ENCODE results near the gene NAA35.
"Not testable (repeated sequence)": the region's sequence is repeated elsewhere in the genome, so short reads cannot be mapped to it uniquely, and the experiment has no call there.

The NAA35 gene

GRCh38 chr9:85940832-85941621, at the start of gene NAA35:
TSS of gene NAA35 (plus strand) at chr9:85941146. CDS start at chr9:85942160, 1,014 bp downstream.
- DNase-seq (ENCODE audit: low spot score): peak; percentile 98

- no peak for DNase-seq (ENCODE audit: low spot score)
Measured at GRCh38 chr9:85892401-85892800, 48.5 kb upstream of the NAA35 start.

DNA sequence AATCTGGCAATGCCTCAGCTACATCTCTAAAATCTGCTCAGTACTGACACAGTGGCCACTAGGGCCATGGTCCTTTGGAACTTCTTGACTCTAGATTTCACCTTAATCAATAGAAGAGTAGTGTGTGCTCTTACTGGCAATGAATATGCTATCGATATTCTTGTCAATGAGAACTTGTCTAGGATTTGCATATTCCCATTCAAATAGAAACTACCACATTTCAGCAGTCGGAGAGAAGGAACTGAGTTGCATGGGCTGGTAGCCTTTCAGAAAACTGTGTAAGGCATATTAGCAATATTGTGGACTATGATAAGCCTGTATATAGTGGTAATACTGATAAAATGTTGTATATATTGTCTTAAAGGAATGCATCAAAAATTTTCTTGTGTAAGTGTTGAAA, 45.3 kb upstream of the NAA35 start:
- no peak for DNase-seq (ENCODE audit: low spot score)

- no peak for DNase-seq (ENCODE audit: low spot score)
Measured at GRCh38 chr9:85897848-85898247, 43.1 kb upstream of the NAA35 start.

DNA sequence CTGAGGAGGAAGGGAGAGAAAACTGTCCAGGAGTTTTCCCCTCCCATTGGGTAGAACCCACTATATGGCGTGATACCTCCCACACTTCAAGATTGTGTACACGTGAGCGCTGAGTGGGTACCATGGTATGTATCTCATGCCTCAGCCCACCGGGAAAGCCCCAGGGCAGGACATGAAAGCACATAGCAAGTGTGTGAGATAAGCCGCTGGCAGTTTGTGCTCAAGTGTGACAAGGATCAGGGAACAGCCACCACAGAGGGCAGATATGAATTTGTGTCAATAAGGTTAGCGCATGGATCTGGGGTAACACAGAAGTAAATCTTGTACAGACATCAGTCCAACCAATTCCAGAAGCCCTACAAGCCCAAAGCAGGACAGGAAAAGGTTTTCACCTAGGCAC, 42.6 kb upstream of the NAA35 start:
- DNase-seq (ENCODE audit: low spot score): no peak

DNA sequence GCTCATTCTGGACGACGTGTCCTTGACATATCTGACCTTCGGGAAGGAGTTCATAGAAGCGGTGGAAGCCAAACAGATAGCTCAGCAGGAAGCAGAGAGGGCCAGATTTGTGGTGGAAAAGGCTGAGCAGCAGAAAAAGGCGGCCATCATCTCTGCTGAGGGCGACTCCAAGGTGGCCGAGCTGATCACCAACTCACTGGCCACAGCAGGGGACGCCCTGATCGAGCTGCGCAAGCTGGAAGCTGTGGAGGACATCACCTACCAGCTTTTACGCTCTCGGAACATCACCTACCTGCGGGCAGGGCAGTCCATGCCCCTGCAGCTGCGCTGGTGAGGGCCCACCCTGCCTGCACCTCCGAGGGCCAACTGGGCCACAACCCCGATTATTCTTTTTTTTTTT, 41.6 kb upstream of the NAA35 start:
- no peak for DNase-seq (ENCODE audit: low spot score)

DNA sequence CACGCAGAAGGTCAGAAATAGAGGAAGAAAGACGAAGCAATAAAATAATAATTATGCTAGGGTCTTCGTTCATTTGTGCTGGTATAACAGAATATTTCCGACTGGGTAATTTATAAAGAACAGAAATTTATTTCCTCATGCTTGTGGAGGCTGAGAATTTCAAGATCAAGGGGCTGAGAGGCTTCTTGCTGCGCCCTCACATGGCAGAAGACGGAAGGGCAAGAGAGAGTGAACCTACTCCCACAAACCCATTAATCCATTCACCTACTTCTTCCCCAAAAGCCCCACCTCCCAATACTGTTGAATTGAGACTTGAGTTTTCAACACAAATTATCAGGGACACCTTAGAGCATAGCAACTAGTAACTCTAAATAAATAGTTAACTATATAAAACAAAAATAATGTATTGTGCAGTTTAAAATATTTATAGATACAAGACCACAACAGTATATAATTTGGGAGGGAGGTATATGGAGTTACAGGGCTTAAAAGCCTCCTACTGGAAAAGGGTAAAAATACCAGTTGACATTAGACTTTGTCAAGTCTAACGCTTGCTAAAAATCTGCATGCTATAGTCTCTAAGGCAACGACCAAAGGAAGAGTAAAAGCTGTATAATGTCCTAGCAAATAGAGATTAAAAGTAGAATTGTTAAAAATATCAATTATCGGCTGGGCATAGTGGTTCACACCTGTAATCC, 40.3 kb upstream of the NAA35 start:
- DNase-seq (ENCODE audit: low spot score): no peak

- DNase-seq (ENCODE audit: low spot score): no peak
Measured at GRCh38 chr9:85904975-85905374, 36.0 kb upstream of the NAA35 start.

- DNase-seq (ENCODE audit: low spot score): no peak
Measured at GRCh38 chr9:85905957-85906356, 35.0 kb upstream of the NAA35 start.

DNA sequence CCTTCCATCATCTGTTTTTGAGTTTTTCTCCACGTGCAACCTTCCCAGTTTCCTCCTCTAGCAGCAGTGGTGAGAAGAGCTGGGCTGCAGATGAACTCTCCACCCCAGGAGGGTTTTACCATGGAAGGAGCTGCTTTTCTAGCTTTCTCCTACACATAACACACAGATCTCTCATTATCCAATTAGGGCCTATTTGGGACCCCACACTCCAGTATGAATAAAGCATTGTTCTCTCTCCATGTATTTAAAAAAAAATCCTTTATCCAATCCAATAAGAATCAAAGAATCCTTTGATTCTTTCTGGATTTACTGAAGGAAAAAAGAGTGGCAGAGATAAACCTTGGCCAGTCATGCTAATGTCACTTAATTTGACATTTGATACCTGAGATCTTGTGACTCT, 31.6 kb upstream of the NAA35 start:
- DNase-seq (ENCODE audit: low spot score): no peak

DNA sequence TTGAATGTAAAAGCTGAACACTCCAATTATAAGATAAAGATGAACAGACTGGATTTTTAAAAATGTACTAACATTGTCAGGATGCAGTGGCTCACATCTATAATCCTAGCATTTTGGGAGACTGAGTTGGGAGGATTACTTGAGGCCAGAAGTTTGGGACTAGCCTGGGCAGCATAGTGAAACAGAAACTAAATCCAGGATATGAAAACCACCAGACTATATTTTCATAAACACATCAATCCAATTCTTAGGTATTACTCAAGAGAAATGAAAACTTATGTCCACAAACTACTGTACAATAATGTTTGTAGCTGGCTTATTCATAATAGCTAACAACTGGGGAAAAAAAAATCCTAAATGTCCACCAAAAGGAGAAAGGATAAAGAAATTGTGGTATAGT, 26.8 kb upstream of the NAA35 start:
- no peak for DNase-seq (ENCODE audit: low spot score)

DNA sequence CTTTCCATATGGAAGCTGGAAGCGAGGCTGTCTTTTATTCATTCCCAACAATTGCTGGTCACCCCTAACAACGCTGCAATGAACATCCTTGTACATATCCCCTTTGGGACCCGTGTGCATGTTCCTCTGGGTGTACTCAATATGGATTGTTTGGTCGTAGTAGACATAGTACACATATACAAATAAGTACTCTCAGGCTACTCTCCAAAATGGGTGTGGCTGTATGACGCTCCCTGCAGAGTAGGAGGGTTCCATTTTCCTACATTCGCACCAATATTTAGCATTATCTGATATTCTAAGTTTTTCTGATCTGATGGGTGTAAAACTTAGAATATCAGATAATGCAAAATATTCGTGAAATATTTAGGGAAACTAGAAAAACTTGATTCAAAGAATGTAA, 23.2 kb upstream of the NAA35 start:
- no peak for DNase-seq (ENCODE audit: low spot score)

DNA sequence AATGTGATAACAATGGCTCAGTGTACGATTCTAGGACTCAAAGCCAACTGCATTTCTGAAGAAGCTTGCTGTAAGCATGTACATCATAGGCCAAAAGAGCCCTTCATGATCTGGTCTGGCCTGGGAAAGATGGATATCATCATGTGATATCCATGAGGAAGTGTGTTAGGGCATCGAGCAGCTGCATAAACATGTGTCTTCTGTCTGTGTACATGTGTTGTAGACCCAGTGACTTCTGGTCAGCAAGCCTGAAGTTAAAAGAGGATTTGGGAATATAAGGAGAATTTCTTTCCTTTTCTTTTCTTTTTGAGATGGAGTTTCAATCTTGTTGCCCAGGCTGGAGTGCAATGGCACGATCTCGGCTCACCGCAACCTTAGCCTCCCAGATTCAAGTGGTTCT, 15.5 kb upstream of the NAA35 start:
- no peak for DNase-seq (ENCODE audit: low spot score)

DNA sequence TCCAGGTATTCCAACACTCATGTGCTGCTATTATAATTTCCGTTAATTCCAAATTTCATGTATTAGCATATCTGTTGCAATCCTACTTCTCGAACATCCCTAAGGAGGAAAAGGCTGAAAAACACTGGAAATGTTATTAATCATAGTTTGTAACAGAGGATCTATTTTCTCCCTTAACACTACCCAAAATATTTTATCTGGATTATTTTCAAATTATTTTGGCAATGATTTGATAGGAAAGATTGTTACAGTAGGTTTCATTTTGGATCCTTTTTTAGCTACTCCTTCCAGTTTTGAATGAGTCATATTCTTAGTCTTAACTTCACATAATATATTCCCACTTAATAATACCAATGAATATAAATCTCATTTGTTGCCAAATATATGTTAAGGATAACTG, 13.9 kb upstream of the NAA35 start:
- DNase-seq (ENCODE audit: low spot score): no peak

DNA sequence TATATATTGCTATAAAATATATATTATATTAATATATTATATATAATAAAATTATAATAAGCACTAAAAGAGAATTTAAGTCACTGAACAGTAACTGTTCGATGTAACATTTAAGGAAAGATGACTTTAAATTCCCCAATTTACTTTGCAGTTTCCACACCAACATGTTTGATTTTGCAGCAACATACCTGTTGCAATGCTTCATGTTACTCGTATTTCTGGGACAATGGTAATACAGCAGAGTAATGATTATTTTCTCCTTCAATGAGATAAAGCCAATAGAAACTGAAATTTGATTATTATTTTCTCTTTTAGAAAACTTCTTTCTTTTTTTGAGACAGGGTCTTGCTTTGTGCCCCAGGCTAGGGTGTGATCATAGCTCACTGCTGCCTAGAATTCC, 9.5 kb upstream of the NAA35 start:
- no peak for DNase-seq (ENCODE audit: low spot score)

GRCh38 chr9:85935950-85936349, 5.0 kb upstream of the NAA35 start:
- not testable (repeated sequence) for DNase-seq (ENCODE audit: low spot score)

- DNase-seq (ENCODE audit: low spot score): no peak
Measured at GRCh38 chr9:85940275-85940831, 593 bp upstream of the NAA35 start.

GRCh38 chr9:85941622-85941940, 635 bp downstream of the NAA35 start:
- no peak for DNase-seq (ENCODE audit: low spot score)

DNA sequence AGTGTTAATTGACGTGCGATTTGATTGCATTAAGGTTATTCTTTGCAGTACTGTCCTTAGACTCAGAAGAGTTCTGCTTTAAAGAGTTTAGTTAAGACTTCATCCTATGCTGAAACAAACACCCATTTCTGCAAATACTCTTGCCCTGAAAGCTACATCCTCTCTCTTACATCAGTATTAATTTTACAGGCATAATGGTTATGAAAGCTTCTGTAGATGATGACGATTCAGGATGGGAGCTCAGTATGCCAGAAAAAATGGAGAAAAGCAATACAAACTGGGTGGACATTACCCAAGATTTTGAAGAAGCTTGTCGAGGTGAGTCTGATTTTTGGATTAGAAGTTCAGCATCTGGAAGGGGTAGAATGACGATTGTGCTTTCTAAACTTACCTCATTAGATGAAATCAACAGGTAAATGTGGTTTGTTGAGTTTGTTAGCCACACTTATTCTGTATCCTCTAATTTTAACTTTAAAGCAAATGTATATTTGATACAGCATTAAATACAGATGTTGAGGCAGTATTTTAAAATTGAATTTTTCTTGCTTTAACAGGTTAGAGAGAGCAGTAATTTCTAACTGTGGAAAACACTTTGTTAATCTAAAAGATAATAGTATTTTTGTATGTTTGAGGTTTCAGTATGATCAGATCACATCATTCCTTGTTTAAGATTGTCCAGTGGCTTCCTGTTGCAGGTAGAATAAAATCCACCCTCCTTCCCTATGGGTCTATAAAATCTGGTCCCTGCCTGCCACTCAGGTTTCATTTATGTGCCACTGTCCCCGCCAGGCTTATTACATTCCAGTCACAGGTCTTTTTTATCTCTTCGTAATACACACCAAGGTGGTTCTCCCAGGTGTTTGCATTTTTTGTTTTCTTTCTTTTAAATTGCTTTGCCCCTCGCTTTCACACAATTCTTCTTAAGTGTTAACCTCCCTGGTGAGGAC, 1.3 kb downstream of the NAA35 start:
- no peak for DNase-seq (ENCODE audit: low spot score)

GRCh38 chr9:85942913-85943709, 2.2 kb downstream of the NAA35 start:
- no peak for DNase-seq (ENCODE audit: low spot score)

GRCh38 chr9:85943757-85944430, 2.9 kb downstream of the NAA35 start:
- DNase-seq (ENCODE audit: low spot score): no peak
